Ovary (tissue), 9 donors: ENCODE measurements around the gene CARMIL1. TPM values are rescaled to one million over a fixed set of nuclear protein-coding genes. Genes with fewer than 3 reads are reported as not detected.

Experiments used
- DNase-seq, 5 donors: peaks; one replicate each; pipeline ENCODE4 v3.0.0-alpha.2; 2019 to 2020
- H3K27ac ChIP-seq, 2 donors: fragments of 200-600 bp; one replicate each; pipeline versions ENCODE4 v1.5.1 to v1.8.0; 2019 to 2022
- H3K27me3 ChIP-seq: fragments of 200-600 bp; one replicate; pipeline ENCODE4 v1.8.0; 2022
- H3K36me3 ChIP-seq: fragments of 200-600 bp; sonication (generic); one replicate; pipeline ENCODE4 v1.5.1; 2019
- H3K4me1 ChIP-seq: one replicate; pipeline ENCODE4 v1.8.1; 2013; ENCODE audit warnings: mild to moderate bottlenecking, moderate library complexity; ENCODE audit not compliant: insufficient read depth
- H3K4me3 ChIP-seq: fragments of 200-600 bp; sonication (generic); one replicate; pipeline ENCODE4 v1.5.1; 2017
- H3K9me3 ChIP-seq, 2 donors: fragments of 200-600 bp in 1 of 2; sonication (generic) in 1 of 2; one replicate each; pipeline versions ENCODE4 v1.5.1 to v1.8.1; 2013 to 2019; ENCODE audit warnings: mild to moderate bottlenecking in 1 of 2, moderate library complexity in 1 of 2
- CTCF ChIP-seq, 3 donors: fragments of 450-650 bp in 2 of 3; fragments of 200-600 bp in 1 of 3; IDR thresholded peaks; one replicate each; pipeline versions ENCODE4 v1.5.1 to v1.8.0; 2016 to 2022; ENCODE audit warnings: antibody characterized with exemption in 3 of 3, mild to moderate bottlenecking in 1 of 3
- EP300 ChIP-seq: sonication (generic); formaldehyde crosslinking; IDR thresholded peaks from one replicate; pipeline ENCODE4 v1.6.1; 2017; ENCODE audit warnings: antibody characterized with exemption
- POLR2A ChIP-seq: fragments of 450-650 bp; IDR thresholded peaks from one replicate; pipeline ENCODE4 v1.6.1; 2017; ENCODE audit warnings: antibody characterized with exemption, mild to moderate bottlenecking, moderate library complexity
- WGBS, 3 donors: extraction: QIAGEN DNeasy Blood & Tissue Kit in 1 of 3; methylation state at CpG; one replicate each; pipeline versions ENCODE4 v1.1.5 to v1.1.7; 2013 to 2017; 5-methylcytosine and 5-hydroxymethylcytosine counted together
- intact Hi-C, 4 donors: fragments of 100-400 bp; cut with DNase I; formaldehyde crosslinking; loops; one replicate each; pipeline versions ENCODE4 v1.11.0 to v1.15.1; 2022 to 2023
- polyA plus RNA-seq, 2 donors: library from polyadenylated mRNA; stranded (reverse); fragments of 200-250 nt in 1 of 2; fragments of 350-450 nt in 1 of 2; fragmentation: Illumina TruSeq in 1 of 2; extraction: RNeasy Lipid Tissue Mini Kit (QIAGEN cat#74804) in 1 of 2; gene quantifications; one replicate each; pipeline ENCODE4 v1.2.3, GENCODE V29; 2013 to 2014
- total RNA-seq, 7 donors: library from RNA; depleted of rRNA in 2 of 7; stranded (reverse); fragments of >200 nt in 2 of 7; fragmentation: NEBNext Ultra II Directional in 3 of 7; extraction: Animal tissue kit (Norgen Biotek cat#: 25700) in 3 of 7; gene quantifications; one replicate each; pipeline versions ENCODE4 v1.1.0 to v1.2.4, GENCODE V29; 2016 to 2023
- donor health status: DM: no; HTN: no; CAD: no; lungs with moderate emphysema.
- donor health status: DM: no; HTN: no; CAD: no.
- donor health status: Bipolar disorder and iron deficiency.
- donor health status: DM: yes; HTN: yes; CAD: no.
- donor health status: DM: no; HTN: no; CAD: no.
- donor health status: DM: yes; HTN: yes; CAD: no.

Gene CARMIL1
- total and polyA plus RNA-seq, 9 donors = 6.4 to 25.6 (median 16.8) TPM

- H3K9me3 ChIP-seq = no peaks in the 10 kb centered on the region
- no peaks in the 10 kb centered on the region for H3K27me3 ChIP-seq
- no peak overlapping the region for H3K4me3 ChIP-seq
- no peak for DNase-seq
- no peak overlapping the region for H3K27ac ChIP-seq
- H3K4me1 ChIP-seq = peaks cover 3% of the 10 kb centered on the region
- intact Hi-C loops = no loop called here
- TF ChIP-seq EP300 (no peak), CTCF (IDR thresholded peaks at IDR 0.05) (no peak), POLR2A (no peak)
- no peaks in the 10 kb centered on the region for H3K36me3 ChIP-seq
Measured at GRCh38 chr6:25512560-25512959, 233.4 kb downstream of the CARMIL1 start.

- Histone ChIP-seq H3K4me1 (peaks cover 11% of the 10 kb centered on the region), H3K36me3 (no peaks in the 10 kb centered on the region), H3K4me3 (no peak overlapping the region), H3K9me3 (no peaks in the 10 kb centered on the region), H3K27ac (no peak overlapping the region), H3K27me3 (no peaks in the 10 kb centered on the region)
- DNase-seq = no peak
- intact Hi-C loops = no loop called here
- TF ChIP-seq POLR2A = no peak
- no peak for TF ChIP-seq EP300
- TF ChIP-seq CTCF (IDR thresholded peaks at IDR 0.05) = no peak
Measured at GRCh38 chr6:25519856-25520255, 240.7 kb downstream of the CARMIL1 start.

GRCh38 chr6:25524542-25524941 is 245.4 kb downstream of the CARMIL1 start:
- no peak for DNase-seq
- 21 to 31% (median 23%) methylated on average over 1 of the region's 1 CpG for WGBS, 3 donors
- H3K4me3 ChIP-seq = no peak overlapping the region
- no peaks in the 10 kb centered on the region for H3K27me3 ChIP-seq
- H3K9me3 ChIP-seq = no peaks in the 10 kb centered on the region
- TF ChIP-seq CTCF (IDR thresholded peaks at IDR 0.05) (no peak), EP300 (no peak), POLR2A (no peak)
- H3K36me3 ChIP-seq = no peaks in the 10 kb centered on the region
- H3K27ac ChIP-seq = no peak overlapping the region
- intact Hi-C loops = no loop called here
- no peaks in the 10 kb centered on the region for H3K4me1 ChIP-seq

- no peaks in the 10 kb centered on the region for H3K36me3 ChIP-seq
- DNase-seq = no peak
- H3K4me1 ChIP-seq = no peaks in the 10 kb centered on the region
- H3K9me3 ChIP-seq = no peaks in the 10 kb centered on the region
- H3K4me3 ChIP-seq = no peak overlapping the region
- H3K27ac ChIP-seq = no peak overlapping the region
- 69 to 80% (median 76%) methylated on average over 3 of the region's 3 CpGs for WGBS, 3 donors
- intact Hi-C loops = no loop called here
- no peaks in the 10 kb centered on the region for H3K27me3 ChIP-seq
- TF ChIP-seq EP300 = no peak
- no peak for TF ChIP-seq CTCF (IDR thresholded peaks at IDR 0.05)
- TF ChIP-seq POLR2A = no peak
Measured at GRCh38 chr6:25525078-25525477, 245.9 kb downstream of the CARMIL1 start.
